ENCODE measurements around the gene TRIP11. TPM values are rescaled to one million over a fixed set of nuclear protein-coding genes. Genes with fewer than 3 reads are reported as not detected.

TRIP11 gene
- total RNA-seq, 3 donors from 2014 or later (not counting 1 experiment from before 2014, with no cell fraction given): 42.9 to 63.6 (median 49.8) TPM

DNA sequence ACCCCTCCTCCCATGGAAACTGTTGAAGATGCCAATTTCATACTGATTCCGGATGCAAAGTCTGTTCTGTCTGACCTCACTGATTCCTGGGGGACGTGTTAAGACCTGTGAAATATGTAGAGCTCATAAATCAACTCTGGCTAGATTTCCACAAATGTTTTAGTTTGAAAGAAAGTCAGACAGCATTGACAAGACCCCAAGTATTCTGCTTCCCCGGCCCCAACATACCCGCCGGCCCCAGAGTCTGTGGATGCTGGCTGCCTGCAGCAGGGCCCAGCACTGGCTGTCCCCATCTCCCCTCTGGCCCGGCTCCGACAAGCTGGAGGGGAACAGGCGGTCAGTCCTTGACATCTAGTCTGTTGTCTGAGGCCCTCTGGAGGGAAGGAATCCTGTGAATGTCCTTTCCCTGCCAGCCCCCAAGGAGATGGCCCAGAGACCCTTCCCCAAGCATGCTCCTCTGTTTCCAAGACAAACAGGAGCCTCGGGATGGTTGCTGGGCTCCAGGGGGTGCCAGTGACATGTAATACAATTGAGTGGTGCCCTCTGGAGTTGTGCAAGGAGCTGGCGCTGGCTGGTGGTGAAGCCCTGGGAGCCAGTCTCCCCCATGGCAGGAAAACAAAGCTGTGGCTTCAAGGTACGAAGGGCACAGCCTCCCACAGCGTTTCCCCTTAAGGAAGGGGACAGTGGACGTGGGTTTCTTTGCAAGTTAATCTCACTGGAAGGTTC lies 114.7 kb downstream of the TRIP11 start:
- Mint-ChIP-seq H3K27me3 (ENCODE audit: low read depth in 2 of 2) (no peaks in the 10 kb centered on the region), H3K9me3 (no peaks in the 10 kb centered on the region), H3K4me3 (no peak overlapping the region), H3K36me3 (no peaks in the 10 kb centered on the region), H3K27ac (no peak overlapping the region), H3K4me1 (no peaks in the 10 kb centered on the region)
- no peaks in the 10 kb centered on the region for H3K9me3 ChIP-seq (ENCODE audit: control insufficient read depth, insufficient read depth, low read length)
- H3K27me3 ChIP-seq (ENCODE audit: control insufficient read depth, insufficient read depth, low read length): no peaks in the 10 kb centered on the region
- 90% methylated on average over 13 of the region's 13 CpGs for WGBS (ENCODE audit: insufficient coverage)
- TF ChIP-seq CTCF (IDR thresholded peaks at IDR 0.05): no peak
- DNase-seq (no peak), ATAC-seq (no peak)
- no peaks in the 10 kb centered on the region for H3K4me1 ChIP-seq (ENCODE audit: control insufficient read depth, insufficient read depth, low read length)
- no peaks in the 10 kb centered on the region for H3K36me3 ChIP-seq (ENCODE audit: control insufficient read depth, insufficient read depth, low read length)
- intact Hi-C loops (cut with micrococcal nuclease): no loop called here
- no peak overlapping the region for H3K4me3 ChIP-seq (ENCODE audit: low read length)
- no peak overlapping the region for H3K27ac ChIP-seq (ENCODE audit: low read length)

DNA sequence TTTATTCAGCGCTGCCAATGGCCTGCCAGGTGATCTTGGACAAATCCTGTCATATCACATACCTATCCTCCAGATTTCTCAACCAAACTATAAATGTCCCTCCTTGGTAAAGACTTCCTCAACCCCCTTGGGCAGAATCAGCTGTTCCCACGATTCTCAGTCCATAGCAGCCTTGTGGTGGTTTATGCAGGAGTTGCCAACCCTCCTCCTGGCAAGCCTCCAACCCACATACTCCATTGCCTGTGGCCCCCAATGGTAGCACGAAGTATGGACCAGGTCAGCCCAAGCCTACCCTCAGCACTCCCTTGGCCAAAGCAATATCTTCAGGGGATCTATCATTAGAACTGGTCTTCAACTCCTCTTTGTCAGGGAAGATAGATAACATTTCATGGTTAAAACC lies 119.3 kb downstream of the TRIP11 start:
- no peak for TF ChIP-seq CTCF (IDR thresholded peaks at IDR 0.05)
- Histone ChIP-seq H3K36me3 (ENCODE audit: control insufficient read depth, insufficient read depth, low read length) (no peaks in the 10 kb centered on the region), H3K4me1 (ENCODE audit: control insufficient read depth, insufficient read depth, low read length) (no peaks in the 10 kb centered on the region), H3K4me3 (ENCODE audit: low read length) (no peak overlapping the region), H3K9me3 (ENCODE audit: control insufficient read depth, insufficient read depth, low read length) (no peaks in the 10 kb centered on the region), H3K27ac (ENCODE audit: low read length) (no peak overlapping the region), H3K27me3 (ENCODE audit: control insufficient read depth, insufficient read depth, low read length) (no peaks in the 10 kb centered on the region)
- intact Hi-C loops (cut with micrococcal nuclease): no loop called here
- DNase-seq (no peak), ATAC-seq (no peak)
- WGBS (ENCODE audit: insufficient coverage): 61% methylated on average over 3 of the region's 3 CpGs
- Mint-ChIP-seq H3K9me3 (no peaks in the 10 kb centered on the region), H3K4me3 (no peak overlapping the region), H3K27me3 (ENCODE audit: low read depth in 2 of 2) (no peaks in the 10 kb centered on the region), H3K4me1 (no peaks in the 10 kb centered on the region), H3K36me3 (no peaks in the 10 kb centered on the region), H3K27ac (no peak overlapping the region)

DNA sequence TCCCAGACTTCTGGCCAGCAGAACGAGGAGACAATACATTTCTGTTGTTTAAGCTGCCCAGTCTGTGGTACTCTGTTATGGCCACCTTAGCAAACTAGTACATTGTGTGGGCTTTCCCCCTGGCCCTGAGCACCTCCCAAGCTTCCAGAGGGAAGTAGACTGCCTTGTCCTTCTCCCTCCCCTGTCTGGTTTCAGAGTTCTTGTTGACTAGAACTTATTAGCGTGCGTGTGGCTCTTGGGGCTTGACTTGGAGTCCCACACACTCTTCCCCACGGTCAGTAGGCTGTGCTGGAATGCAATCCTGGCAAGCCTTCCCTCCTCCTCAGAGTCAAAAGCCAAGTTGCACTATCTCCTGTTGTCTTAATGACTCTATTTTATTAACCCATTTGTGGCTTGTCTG lies 120.0 kb downstream of the TRIP11 start:
- H3K27ac ChIP-seq (ENCODE audit: low read length): no peak overlapping the region
- ATAC-seq: no peak
- H3K27me3 ChIP-seq (ENCODE audit: control insufficient read depth, insufficient read depth, low read length): no peaks in the 10 kb centered on the region
- TF ChIP-seq CTCF (IDR thresholded peaks at IDR 0.05): no peak
- H3K4me1 ChIP-seq (ENCODE audit: control insufficient read depth, insufficient read depth, low read length): no peaks in the 10 kb centered on the region
- H3K4me3 ChIP-seq (ENCODE audit: low read length): no peak overlapping the region
- H3K9me3 Mint-ChIP-seq: no peaks in the 10 kb centered on the region
- no peaks in the 10 kb centered on the region for H3K36me3 ChIP-seq (ENCODE audit: control insufficient read depth, insufficient read depth, low read length)
- no peaks in the 10 kb centered on the region for H3K4me1 Mint-ChIP-seq
- intact Hi-C loops (cut with micrococcal nuclease): no loop called here
- H3K27ac Mint-ChIP-seq: no peak overlapping the region
- H3K9me3 ChIP-seq (ENCODE audit: control insufficient read depth, insufficient read depth, low read length): no peaks in the 10 kb centered on the region
- no peaks in the 10 kb centered on the region for H3K27me3 Mint-ChIP-seq (ENCODE audit: low read depth in 2 of 2)
- H3K4me3 Mint-ChIP-seq: no peak overlapping the region
- no peaks in the 10 kb centered on the region for H3K36me3 Mint-ChIP-seq
- WGBS (ENCODE audit: insufficient coverage): 54% methylated on average over 4 of the region's 4 CpGs
- no peak for DNase-seq

All from natural killer cell (primary cell).